GM18507 (cell line): ENCODE measurements around the gene WNK2.
"Not testable (repeated sequence)": the region's sequence is repeated elsewhere in the genome, so short reads cannot be mapped to it uniquely, and the experiment has no call there.

Experiments used
- DNase-seq: peaks from one replicate; pipeline ENCODE4 v3.0.0; 2011; ENCODE audit warnings: low read depth; ENCODE audit not compliant: insufficient read length; ENCODE audit errors: extremely low spot score
- FAIRE-seq: peaks from 2 replicates; lab custom pipeline; 2011; peaks lifted over from hg19 to GRCh38; lab: Jason Lieb, UNC

Gene WNK2

DNA sequence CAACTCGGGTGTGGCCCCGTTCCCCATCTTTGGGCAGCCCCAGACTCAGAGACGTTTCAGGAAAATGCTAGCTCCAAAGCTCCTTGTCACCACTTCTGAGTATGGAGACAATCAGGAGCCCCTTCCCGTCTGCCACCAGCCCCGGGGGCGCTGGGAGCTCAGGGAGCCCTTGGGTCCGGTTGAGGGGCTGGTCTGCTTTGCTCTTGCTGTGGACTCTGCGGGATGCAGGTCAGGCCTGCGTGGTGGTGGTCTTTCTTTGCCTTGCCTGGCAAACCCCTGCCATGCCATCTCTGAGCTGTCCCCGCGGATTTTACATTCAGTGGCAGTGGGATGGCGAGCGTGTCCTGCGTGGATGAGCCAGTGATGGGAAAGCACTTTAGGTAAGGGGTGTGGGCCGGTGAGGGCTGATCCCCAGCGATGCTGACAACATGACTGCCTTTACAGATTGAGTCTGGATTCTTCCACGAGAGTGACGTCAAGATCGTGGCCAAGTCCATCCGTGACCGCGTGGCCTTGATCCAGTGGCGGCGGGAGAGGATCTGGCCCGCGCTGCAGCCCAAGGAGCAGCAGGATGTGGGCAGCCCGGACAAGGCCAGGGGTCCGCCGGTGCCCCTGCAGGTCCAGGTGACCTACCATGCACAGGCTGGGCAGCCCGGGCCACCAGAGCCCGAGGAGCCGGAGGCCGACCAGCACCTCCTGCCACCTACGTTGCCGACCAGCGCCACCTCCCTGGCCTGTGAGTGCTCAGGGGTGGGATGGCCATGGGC, 63.3 kb downstream of the WNK2 start:
- DNase-seq = no peak
- no peak for FAIRE-seq

DNA sequence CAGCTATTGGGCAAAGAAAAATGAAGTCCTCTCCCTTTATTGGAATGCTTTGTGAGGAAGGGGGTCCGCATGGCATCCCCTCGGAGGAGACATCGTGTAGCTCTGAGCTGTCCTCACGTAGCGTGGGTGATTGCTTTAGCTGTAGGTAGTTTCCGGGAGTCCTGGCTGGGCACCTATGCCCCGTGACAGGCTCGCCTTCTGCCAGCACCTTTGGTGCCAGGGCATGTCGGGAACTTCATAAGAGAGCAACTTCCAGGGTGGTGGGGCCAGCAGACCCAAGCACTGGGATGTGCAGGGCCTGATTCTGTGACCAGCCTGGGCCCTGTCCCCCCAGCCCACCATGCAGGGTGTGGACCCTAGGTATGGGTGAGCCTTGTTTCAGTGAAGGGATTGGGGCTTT, 64.0 kb downstream of the WNK2 start:
- DNase-seq (no peak), FAIRE-seq (no peak)

DNA sequence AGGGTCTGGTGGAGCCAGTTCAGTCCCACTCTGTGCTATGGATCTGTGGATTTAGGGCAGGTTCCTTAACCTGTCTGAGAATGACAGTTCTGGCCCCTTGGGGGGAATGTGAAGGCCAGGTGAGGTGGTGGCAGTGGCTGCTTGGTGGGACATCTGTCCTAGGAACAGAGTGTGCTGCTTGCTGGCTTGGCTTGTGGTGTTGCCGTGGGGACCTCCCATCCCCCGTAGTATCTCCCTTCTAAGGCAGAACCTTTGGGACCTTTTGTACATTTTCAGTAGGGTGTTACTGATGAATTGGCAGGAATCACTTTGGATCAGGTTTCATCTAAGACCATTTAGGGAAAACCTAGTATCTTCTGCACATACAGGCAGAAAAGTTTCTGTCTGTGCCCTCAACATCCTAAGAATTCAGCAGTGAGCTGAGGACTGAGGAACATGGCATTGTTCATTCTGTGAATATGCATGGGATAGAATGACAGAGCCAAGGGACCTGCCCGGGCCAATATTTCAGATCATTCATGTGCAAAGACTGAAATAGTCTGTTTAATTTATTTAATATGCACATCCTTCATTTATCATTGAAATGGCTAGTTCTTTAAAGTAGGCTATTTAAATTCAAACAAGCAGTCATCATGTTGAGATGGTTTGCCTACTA, 64.6 kb downstream of the WNK2 start:
- DNase-seq (no peak), FAIRE-seq (no peak)

DNA sequence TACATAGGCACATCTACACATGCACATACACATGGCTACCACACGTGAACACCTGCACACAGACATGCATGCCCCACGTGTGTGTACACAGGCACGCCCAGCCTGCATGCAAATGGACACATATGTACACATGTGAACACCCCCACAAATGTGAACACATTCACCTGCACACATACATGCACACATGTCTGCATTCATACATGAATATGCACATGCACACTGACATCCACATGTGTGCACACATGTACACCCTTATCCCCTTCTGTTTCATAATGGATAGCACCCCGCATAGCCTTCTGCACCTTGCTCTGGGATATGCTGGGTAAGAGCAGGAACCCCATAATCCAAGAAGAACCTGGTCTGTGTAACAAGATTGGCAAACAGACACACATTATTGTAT, 66.2 kb downstream of the WNK2 start:
- DNase-seq (no peak), FAIRE-seq (no peak)

- FAIRE-seq, DNase-seq: not testable (repeated sequence)
Measured at GRCh38 chr9:93251309-93251708, 67.4 kb downstream of the WNK2 start.

- no peak for FAIRE-seq
- DNase-seq = no peak
Measured at GRCh38 chr9:93252116-93252780, 68.3 kb downstream of the WNK2 start.

- no peak for FAIRE-seq
Measured at GRCh38 chr9:93252781-93253530, 69.0 kb downstream of the WNK2 start.

GRCh38 chr9:93253633-93254032, 69.7 kb downstream of the WNK2 start:
- FAIRE-seq = no peak

More at GRCh38 chr9:93252781-93253530, 69.0 kb downstream of the WNK2 start:
- DNase-seq = no peak

DNA sequence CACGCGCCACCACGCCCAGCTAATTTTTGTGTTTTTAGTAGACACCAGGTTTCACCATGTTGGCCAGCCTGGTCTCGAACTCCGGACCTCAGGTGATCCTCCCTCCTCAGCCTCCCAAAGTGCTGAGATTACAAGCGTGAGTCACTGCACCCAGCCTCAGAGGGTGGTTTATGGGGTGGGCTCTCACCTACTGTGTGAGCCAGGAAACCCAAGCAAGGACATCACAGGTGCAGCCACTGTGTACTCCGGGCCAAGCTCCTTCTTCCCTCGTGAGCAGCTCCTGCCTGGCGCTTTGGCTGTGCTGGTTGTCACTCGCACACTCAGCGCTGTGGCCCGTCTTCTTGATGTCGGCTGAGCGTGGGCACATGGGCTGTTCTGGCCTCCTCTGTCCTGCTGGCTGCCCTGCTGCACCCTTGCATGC, 70.1 kb downstream of the WNK2 start:
- no peak for FAIRE-seq
- DNase-seq = no peak

More at GRCh38 chr9:93253633-93254032, 69.7 kb downstream of the WNK2 start:
- no peak for DNase-seq

- DNase-seq (no peak), FAIRE-seq (no peak)
Measured at GRCh38 chr9:93254806-93255493, 71.0 kb downstream of the WNK2 start.

GRCh38 chr9:93255494-93255867, 71.5 kb downstream of the WNK2 start:
- DNase-seq (no peak), FAIRE-seq (no peak)

GRCh38 chr9:93255994-93256877, 72.3 kb downstream of the WNK2 start:
- no peak for FAIRE-seq
- no peak for DNase-seq

DNA sequence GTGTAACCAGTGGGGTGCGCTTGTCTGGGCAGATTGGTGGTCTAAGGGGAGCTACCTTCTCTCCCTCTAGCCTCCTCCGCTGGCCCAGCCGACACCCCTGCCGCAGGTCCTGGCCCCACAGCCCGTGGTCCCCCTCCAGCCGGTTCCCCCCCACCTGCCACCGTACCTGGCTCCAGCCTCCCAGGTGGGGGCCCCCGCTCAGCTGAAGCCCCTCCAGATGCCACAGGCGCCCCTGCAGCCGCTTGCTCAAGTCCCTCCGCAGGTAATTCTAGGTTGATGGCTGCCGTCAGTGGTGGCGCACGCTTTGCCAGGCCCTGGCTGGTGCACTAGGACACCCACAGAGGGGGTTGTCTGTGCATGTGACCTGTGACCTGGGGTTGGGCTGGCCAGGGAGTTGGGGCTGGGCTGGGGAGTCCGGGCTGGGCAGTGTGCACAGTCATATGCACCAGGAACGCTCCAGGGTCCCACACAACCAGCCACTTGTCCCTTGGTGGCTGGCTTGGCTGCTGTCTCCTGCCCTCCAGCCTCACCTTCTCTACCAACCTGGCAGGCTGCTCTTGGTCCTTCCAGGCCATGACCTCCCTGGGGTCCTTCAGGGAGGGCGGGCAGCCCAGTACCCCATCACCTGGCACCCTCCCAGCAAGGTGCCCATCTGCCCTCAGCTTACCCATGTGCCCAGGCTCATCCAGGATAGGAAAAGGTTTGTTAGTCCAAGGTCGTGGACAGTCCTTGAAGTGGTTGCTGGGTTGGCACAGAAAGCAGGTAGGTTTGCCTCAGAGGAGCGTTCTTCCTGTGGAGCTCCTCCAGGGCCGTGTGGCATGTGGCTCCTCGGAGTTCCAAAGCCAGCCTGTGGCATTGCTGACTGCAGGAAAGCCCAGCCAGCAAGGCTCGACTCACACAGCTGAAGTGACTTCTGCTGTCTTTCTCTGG, 73.2 kb downstream of the WNK2 start:
- FAIRE-seq (no peak), DNase-seq (no peak)

DNA sequence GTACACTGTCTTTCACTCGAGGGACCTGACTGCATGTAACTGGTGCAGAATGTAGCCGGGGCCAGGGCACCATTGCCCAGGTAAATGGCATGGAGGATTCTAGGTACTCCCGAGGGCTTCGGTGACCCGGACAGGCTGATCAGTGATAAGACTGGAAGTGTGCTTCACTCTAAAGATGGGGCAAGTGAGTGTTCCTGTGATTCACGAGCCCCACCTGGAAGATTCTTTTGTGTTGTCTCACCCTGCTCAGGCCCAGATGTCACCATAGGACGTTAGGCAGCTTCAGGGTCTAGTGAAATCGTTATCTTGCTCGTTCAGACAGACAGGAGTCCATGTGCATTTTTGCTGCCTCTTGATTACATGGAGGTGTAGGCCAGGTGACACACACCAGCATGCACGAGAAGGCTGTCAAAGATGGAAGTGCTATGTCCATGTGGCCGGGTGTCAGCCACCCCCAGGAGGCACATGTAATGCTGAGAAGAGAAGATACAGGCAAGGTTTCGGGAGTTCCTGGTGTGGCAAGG, 73.9 kb downstream of the WNK2 start:
- no peak for DNase-seq

GRCh38 chr9:93258419-93258817, 74.5 kb downstream of the WNK2 start:
- DNase-seq = no peak
- FAIRE-seq = no peak

More for the DNA sequence above, 73.9 kb downstream of the WNK2 start:
- no peak for FAIRE-seq

- DNase-seq (no peak), FAIRE-seq (no peak)
Measured at GRCh38 chr9:93258818-93259489, 75.0 kb downstream of the WNK2 start.
